ENCODE measurements around the gene MYBL2. TPM values are rescaled to one million over a fixed set of nuclear protein-coding genes. Genes with fewer than 3 reads are reported as not detected.

Gene MYBL2
- total RNA-seq, 1 experiment from 2014 or later = 345 TPM

- intact Hi-C loops (cut with micrococcal nuclease; ENCODE audit: unreplicated experiment) = no loop called here
- Mint-ChIP-seq H3K27ac (ENCODE audit: unreplicated experiment) (peak overlapping the region; percentile 100), H3K36me3 (ENCODE audit: insufficient read depth, unreplicated experiment) (peaks cover 13% of the 10 kb centered on the region), H3K4me3 (ENCODE audit: unreplicated experiment) (peak overlapping the region; percentile 100), H3K4me1 (ENCODE audit: low read depth, unreplicated experiment) (peaks cover 7% of the 10 kb centered on the region), H3K9me3 (ENCODE audit: unreplicated experiment) (no peaks in the 10 kb centered on the region), H3K27me3 (ENCODE audit: insufficient read depth, unreplicated experiment) (no peaks in the 10 kb centered on the region)
- Histone ChIP-seq H3K4me1 (peaks cover 28% of the 10 kb centered on the region), H3K9me3 (no peaks in the 10 kb centered on the region), H3K36me3 (ENCODE audit: control insufficient read depth, insufficient read depth, low read length) (no peaks in the 10 kb centered on the region), H3K4me3 (ENCODE audit: low read depth, low read length) (peak overlapping the region; percentile 78), H3K27me3 (replicated peaks; ENCODE audit: control insufficient read depth, insufficient read depth, low read length) (no peaks in the 10 kb centered on the region)
- no TSS peak for BruUV-seq (replicated peaks)
- TF ChIP-seq CTCF (IDR thresholded peaks at IDR 0.05; ENCODE audit: insufficient read depth in 1 of 2, low read depth in 1 of 2, low read length in 1 of 2, severe bottlenecking in 1 of 2, unreplicated experiment in 1 of 2) = peak; percentile 14 to 58
- DNase-seq = peak; percentile 67 to 68
- ChIA-PET POLR2A (no interaction called here), CTCF (interaction anchor here (0.7 to 1.0 kb wide), 3 partner anchors 116 to 273 kb away, joined by 3 read pairs; no protein-coding TSS in a partner anchor)
Measured at GRCh38 chr20:43658069-43658722, 8.7 kb upstream of the MYBL2 start.

GRCh38 chr20:43658723-43659419 is 8.0 kb upstream of the MYBL2 start:
- peak in 1 of 2 experiments; percentile 38 for DNase-seq
- Mint-ChIP-seq H3K27ac (ENCODE audit: unreplicated experiment) (peak overlapping the region; percentile 100), H3K4me3 (ENCODE audit: unreplicated experiment) (peak overlapping the region; percentile 100), H3K4me1 (ENCODE audit: low read depth, unreplicated experiment) (peaks cover 7% of the 10 kb centered on the region), H3K36me3 (ENCODE audit: insufficient read depth, unreplicated experiment) (peaks cover 12% of the 10 kb centered on the region), H3K9me3 (ENCODE audit: unreplicated experiment) (no peaks in the 10 kb centered on the region), H3K27me3 (ENCODE audit: insufficient read depth, unreplicated experiment) (no peaks in the 10 kb centered on the region)
- peak in 1 of 2 experiments; percentile 33 for TF ChIP-seq CTCF (IDR thresholded peaks at IDR 0.05; ENCODE audit: insufficient read depth in 1 of 2, low read depth in 1 of 2, low read length in 1 of 2, severe bottlenecking in 1 of 2, unreplicated experiment in 1 of 2)
- H3K4me1 ChIP-seq = peaks cover 30% of the 10 kb centered on the region
- no peaks in the 10 kb centered on the region for H3K27me3 ChIP-seq (replicated peaks; ENCODE audit: control insufficient read depth, insufficient read depth, low read length)
- ChIA-PET POLR2A (no interaction called here), CTCF (interaction anchor here (0.6 to 1.0 kb wide), 4 partner anchors 117 to 272 kb away, joined by 3 read pairs; no protein-coding TSS in a partner anchor)
- no peaks in the 10 kb centered on the region for H3K36me3 ChIP-seq (ENCODE audit: control insufficient read depth, insufficient read depth, low read length)
- H3K9me3 ChIP-seq = no peaks in the 10 kb centered on the region
- intact Hi-C loops (cut with micrococcal nuclease; ENCODE audit: unreplicated experiment) = no loop called here
- no TSS peak for BruUV-seq (replicated peaks)
- no peak overlapping the region for H3K4me3 ChIP-seq (ENCODE audit: low read depth, low read length)

- ChIA-PET CTCF (no interaction called here), POLR2A (no interaction called here)
- H3K36me3 ChIP-seq (ENCODE audit: control insufficient read depth, insufficient read depth, low read length) = no peaks in the 10 kb centered on the region
Measured at GRCh38 chr20:43662943-43663655, 3.8 kb upstream of the MYBL2 start.

More at GRCh38 chr20:43662943-43663655, 3.8 kb upstream of the MYBL2 start:
- Histone ChIP-seq H3K27me3 (replicated peaks; ENCODE audit: control insufficient read depth, insufficient read depth, low read length) (no peaks in the 10 kb centered on the region), H3K9me3 (no peaks in the 10 kb centered on the region), H3K4me3 (ENCODE audit: low read depth, low read length) (no peak overlapping the region), H3K4me1 (peaks cover 39% of the 10 kb centered on the region)
- intact Hi-C loops (cut with micrococcal nuclease; ENCODE audit: unreplicated experiment) = no loop called here
- Mint-ChIP-seq H3K9me3 (ENCODE audit: unreplicated experiment) (no peaks in the 10 kb centered on the region), H3K27me3 (ENCODE audit: insufficient read depth, unreplicated experiment) (no peaks in the 10 kb centered on the region), H3K4me1 (ENCODE audit: low read depth, unreplicated experiment) (peaks cover 15% of the 10 kb centered on the region), H3K27ac (ENCODE audit: unreplicated experiment) (no peak overlapping the region), H3K4me3 (ENCODE audit: unreplicated experiment) (no peak overlapping the region), H3K36me3 (ENCODE audit: insufficient read depth, unreplicated experiment) (peaks cover 15% of the 10 kb centered on the region)
- no TSS peak for BruUV-seq (replicated peaks)
- TF ChIP-seq CTCF (IDR thresholded peaks at IDR 0.05; ENCODE audit: insufficient read depth in 1 of 2, low read depth in 1 of 2, low read length in 1 of 2, severe bottlenecking in 1 of 2, unreplicated experiment in 1 of 2) = no peak
- DNase-seq = peak; percentile 49 to 83
